Stimulated activated CD8-positive, alpha-beta memory T cell treated with anti-CD3 and anti-CD28 coated beads, Interleukin-4, amount 100 ng/mL, for 1 hour (primary cell): Measurements from ENCODE around the gene BTRC.
"Not testable (repeated sequence)": the region's sequence is repeated elsewhere in the genome, so short reads cannot be mapped to it uniquely, and the experiment has no call there.

ENCODE experiments used
- DNase-seq, 2 donors: peaks; one replicate each; pipeline ENCODE4 v3.0.0-alpha.2; 2020; ENCODE audit warnings: low read depth in 2 of 2, low spot score in 1 of 2

Gene BTRC

GRCh38 chr10:101578192-101578591 is 224.2 kb downstream of the BTRC start:
- DNase-seq, result no peak

GRCh38 chr10:101578803-101579515 is 225.0 kb downstream of the BTRC start:
- no peak for DNase-seq

GRCh38 chr10:101579516-101579870 is 225.5 kb downstream of the BTRC start:
- DNase-seq, result no peak

- no peak for DNase-seq
These were observed 226.8 kb downstream of the BTRC start for GRCh38 chr10:101580486-101581399.

GRCh38 chr10:101585841-101586240 is 231.9 kb downstream of the BTRC start:
- DNase-seq, result no peak

DNA sequence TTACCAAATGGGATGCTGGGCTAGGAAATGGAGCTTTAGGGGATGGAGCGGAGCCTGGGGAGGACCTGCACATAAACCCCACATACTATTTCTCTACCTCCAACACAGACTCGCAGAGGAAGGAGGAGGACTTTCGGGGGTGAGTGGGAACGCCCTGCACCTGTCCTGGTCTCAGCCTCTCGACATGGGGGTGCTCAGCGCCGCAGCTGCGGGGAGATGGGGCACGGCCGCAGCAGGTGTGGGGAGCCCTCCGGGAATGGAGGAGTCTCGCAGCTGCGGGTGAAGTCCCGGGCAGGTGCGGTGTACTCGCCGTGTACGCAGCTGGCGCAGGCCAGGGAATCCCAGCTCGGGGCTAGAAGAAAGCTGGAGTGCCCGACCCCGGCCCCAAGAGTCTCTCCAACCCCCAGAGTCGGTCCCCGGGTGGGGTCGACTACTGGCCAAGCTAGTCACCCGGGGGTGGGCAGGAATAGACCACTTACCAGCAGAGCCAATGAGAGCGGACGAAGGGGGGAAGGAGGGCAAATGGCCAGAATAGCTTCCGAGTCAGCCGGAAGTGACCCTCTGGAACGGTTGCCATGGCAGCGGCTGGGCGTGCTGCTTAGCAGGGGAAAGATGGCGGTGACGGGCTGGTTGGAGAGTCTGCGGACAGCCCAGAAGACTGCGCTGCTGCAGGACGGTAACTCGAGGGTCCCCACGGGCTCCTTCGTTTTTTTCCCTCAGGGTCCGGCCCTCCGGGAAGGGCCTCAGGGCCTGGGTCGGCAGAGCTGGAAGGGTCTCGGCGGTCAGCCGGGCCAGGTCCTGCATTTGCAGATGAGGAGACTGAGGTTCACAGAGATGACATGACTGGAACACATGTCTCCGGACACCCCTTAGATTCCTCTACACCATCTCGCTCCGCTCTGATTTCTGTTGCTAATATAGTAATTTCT is 234.0 kb downstream of the BTRC start, which contains the start of the genes DPCD and POLL:
Gene DPCD, plus strand, starts transcription at position 597 of the 929 bp plus-strand sequence. Its CDS starts 16 bp downstream, at position 613.
Gene POLL, minus strand, starts transcription at position 533 of the 929 bp plus-strand sequence. CDS start 897 bp downstream, outside the sequence.
- DNase-seq, result peak; percentile 85 to 90

DNA sequence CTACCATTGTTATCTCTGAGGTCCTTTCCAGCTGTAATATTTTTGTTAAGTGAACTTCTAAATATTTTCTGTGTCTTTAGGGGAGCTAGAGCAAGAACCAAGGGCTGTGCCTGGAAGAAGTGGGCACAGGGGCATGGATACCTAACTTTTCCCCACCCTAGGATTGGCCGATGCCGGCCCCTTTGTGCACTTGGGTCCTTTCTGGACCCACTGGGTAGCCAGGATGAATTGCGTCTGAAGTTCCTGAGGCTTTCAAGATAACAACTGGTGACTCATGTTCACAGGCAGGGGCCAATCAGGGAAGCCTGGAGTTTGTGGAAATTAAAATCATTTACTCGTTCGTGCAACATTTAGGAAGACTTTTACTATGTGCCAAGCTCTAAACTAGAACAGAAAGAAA is 234.9 kb downstream of the BTRC start:
- no peak for DNase-seq

- not testable (repeated sequence) for DNase-seq
These were observed 239.4 kb downstream of the BTRC start for GRCh38 chr10:101593331-101593730.

DNA sequence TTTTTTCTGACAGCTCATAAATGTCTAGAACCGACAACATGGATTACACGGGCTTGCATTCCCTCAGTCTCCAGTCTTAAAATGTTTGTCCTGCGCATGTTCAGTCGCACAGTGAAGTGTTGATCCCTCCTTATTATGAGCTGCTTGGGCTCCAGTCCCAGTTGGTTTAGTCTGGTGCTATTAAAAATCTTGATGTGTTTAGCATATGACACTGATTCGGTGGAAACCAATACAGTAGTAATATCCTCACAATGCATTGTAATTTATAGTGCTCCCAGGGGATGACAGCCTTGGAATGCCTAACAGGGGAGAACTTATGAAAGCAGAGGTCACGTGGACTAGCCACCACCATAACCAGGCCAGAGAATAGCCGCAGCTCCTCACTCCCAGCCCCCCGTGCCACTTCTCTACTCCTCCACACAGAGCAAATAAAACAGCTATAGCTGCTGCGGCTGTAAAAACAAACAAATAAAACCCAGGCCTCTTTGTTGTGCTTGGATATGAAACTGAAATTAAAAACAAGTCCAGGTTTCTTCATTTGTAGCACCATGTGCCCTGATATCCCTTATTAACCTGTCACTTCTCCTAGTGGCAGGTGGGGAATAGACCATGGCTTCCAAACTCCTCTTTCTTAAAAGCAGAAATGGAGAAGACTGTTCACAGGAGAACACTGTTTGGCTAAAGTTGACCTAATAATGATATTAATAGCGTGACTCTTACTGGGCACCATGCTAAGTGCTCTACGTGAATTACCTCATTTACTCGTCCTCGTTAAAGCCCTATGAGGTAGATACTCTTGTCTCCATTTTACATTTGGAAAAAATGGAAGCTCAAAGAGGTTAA is 241.8 kb downstream of the BTRC start:
- DNase-seq, result no peak

GRCh38 chr10:101597091-101597900 is 243.3 kb downstream of the BTRC start:
- no peak for DNase-seq

GRCh38 chr10:101601541-101601940 is 247.6 kb downstream of the BTRC start:
- no peak for DNase-seq

- peak in 1 of 2 donors; percentile 18 for DNase-seq
These were observed 248.9 kb downstream of the BTRC start for GRCh38 chr10:101602761-101603398.
